DND-41 (cell line): ENCODE measurements around the gene COX7A1.

Source experiments
- EZH2 ChIP-seq: IDR thresholded peaks from 3 replicates; pipeline ENCODE4 v1.6.1; 2012; ENCODE audit warnings: borderline replicate concordance, low read depth, mild to moderate bottlenecking, moderate library complexity, low read length, inconsistent platforms; ENCODE audit not compliant: severe bottlenecking
- TF ChIP-seq, protein P1 (sequence below): IDR thresholded peaks from 2 replicates; pipeline ENCODE4 v1.5.1; 2012; ENCODE audit warnings: borderline replicate concordance, low read length, moderate library complexity, mild to moderate bottlenecking; ENCODE audit not compliant: poor library complexity, severe bottlenecking; ENCODE audit errors: extremely low read depth

DNA sequence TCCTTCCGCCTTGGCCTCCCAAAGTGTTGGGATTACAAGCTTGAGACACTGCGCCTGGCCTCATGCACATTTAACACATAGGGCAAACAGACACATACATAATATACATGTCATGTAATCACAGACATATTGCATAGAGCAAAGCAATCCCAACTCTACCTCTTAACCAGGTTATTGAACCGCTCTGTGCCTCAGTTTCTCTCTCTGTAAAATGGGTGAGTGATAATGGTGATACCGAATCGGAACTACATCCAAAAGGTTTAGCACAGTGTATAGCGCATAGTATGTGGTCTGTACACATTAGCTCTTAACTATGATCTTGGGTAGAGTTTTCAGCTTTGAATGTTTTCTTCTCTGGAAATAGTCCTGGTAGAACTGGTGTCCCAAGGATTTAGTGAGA lies 7.6 kb downstream of the COX7A1 start:
- TF ChIP-seq, protein P1, sequence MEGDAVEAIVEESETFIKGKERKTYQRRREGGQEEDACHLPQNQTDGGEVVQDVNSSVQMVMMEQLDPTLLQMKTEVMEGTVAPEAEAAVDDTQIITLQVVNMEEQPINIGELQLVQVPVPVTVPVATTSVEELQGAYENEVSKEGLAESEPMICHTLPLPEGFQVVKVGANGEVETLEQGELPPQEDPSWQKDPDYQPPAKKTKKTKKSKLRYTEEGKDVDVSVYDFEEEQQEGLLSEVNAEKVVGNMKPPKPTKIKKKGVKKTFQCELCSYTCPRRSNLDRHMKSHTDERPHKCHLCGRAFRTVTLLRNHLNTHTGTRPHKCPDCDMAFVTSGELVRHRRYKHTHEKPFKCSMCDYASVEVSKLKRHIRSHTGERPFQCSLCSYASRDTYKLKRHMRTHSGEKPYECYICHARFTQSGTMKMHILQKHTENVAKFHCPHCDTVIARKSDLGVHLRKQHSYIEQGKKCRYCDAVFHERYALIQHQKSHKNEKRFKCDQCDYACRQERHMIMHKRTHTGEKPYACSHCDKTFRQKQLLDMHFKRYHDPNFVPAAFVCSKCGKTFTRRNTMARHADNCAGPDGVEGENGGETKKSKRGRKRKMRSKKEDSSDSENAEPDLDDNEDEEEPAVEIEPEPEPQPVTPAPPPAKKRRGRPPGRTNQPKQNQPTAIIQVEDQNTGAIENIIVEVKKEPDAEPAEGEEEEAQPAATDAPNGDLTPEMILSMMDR: no peak
- no peak for TF ChIP-seq EZH2
